Endothelial cell of umbilical vein (primary cell): ENCODE measurements around the gene KRTAP6-2. TPM values are rescaled to one million over a fixed set of nuclear protein-coding genes. Genes with fewer than 3 reads are reported as not detected.

Source experiments
- BruUV-seq: library from RNA; stranded (reverse); fragments of 400-500 nt; replicated peaks from 2 replicates; lab custom pipeline; 2021; lab: Mats Ljungman, UMichigan
- CTCF ChIA-PET: fragments of 300-600, 350-600 bp; sonication (Branson Sonifier 250); formaldehyde crosslinking; loops from one replicate; lab custom pipeline; 2021; ENCODE audit warnings: antibody characterized with exemption, inconsistent platforms; lab: Charles Lee
- POLR2A ChIA-PET: fragments of 300-600, 350-600 bp; sonication (Branson Sonifier 250); formaldehyde crosslinking; loops from one replicate; lab custom pipeline; 2021; ENCODE audit warnings: antibody characterized with exemption, inconsistent platforms; lab: Charles Lee
- DNase-seq: peaks from one replicate; pipeline ENCODE4 v3.0.0-alpha.2; 2011; ENCODE audit warnings: low read depth, low spot score
- FAIRE-seq: peaks from 2 replicates; lab custom pipeline; 2011; peaks lifted over from hg19 to GRCh38; lab: Jason Lieb, UNC
- H2AFZ ChIP-seq: 2 replicates; pipeline ENCODE4 v1.6.0; 2012; ENCODE audit warnings: low read depth, low read length, control low read depth, inconsistent platforms
- H3K27ac ChIP-seq: 2 replicates; pipeline ENCODE4 v1.5.1; 2011; ENCODE audit warnings: low read depth, mild to moderate bottlenecking, control low read depth, low read length, moderate library complexity; ENCODE audit not compliant: insufficient read depth
- H3K27me3 ChIP-seq, 2 experiments: 2 replicates each; pipeline versions ENCODE4 v1.6.0 to v1.6.1; 2011; ENCODE audit warnings: low read length in 2 of 2, mixed read lengths in 1 of 2; ENCODE audit not compliant: control insufficient read depth in 2 of 2, insufficient read depth in 2 of 2
- H3K36me3 ChIP-seq, 2 experiments: 2 replicates in 1 of 2; 3 replicates in 1 of 2; pipeline ENCODE4 v1.5.1; 2011; ENCODE audit warnings: low read length in 2 of 2, mild to moderate bottlenecking in 1 of 2, moderate library complexity in 1 of 2; ENCODE audit not compliant: control insufficient read depth in 2 of 2, insufficient read depth in 2 of 2; ENCODE audit errors: extremely low read depth in 1 of 2
- H3K4me1 ChIP-seq: 3 replicates; pipeline ENCODE4 v1.5.1; 2011; ENCODE audit warnings: mild to moderate bottlenecking, low read length; ENCODE audit not compliant: control insufficient read depth, insufficient read depth; ENCODE audit errors: extremely low read depth
- H3K4me2 ChIP-seq: 2 replicates; pipeline ENCODE4 v1.6.1; 2011; ENCODE audit warnings: low read length, control low read depth, mixed read lengths; ENCODE audit not compliant: insufficient read depth
- H3K4me3 ChIP-seq, 3 experiments: fragments of 200-600 bp in 1 of 3; sonication (generic), shearing (Covaris generic) in 1 of 3; replicated peaks in 1 of 3; 2 replicates each; pipeline ENCODE4 v1.5.1; 2011 to 2016; ENCODE audit warnings: control low read depth in 3 of 3, low read length in 3 of 3, mild to moderate bottlenecking in 2 of 3, inconsistent platforms in 1 of 3, low read depth in 1 of 3, moderate library complexity in 1 of 3; ENCODE audit not compliant: insufficient read depth in 1 of 3
- H3K79me2 ChIP-seq: 2 replicates; pipeline ENCODE4 v1.6.0; 2012; ENCODE audit warnings: low read length, inconsistent platforms; ENCODE audit not compliant: control insufficient read depth, insufficient read depth
- H3K9ac ChIP-seq: replicated peaks from 2 replicates; pipeline ENCODE3; 2011; ENCODE audit warnings: low read length, control low read depth; ENCODE audit not compliant: insufficient read depth; ENCODE audit errors: extremely low read depth
- H3K9me1 ChIP-seq: replicated peaks from 3 replicates; pipeline ENCODE4 v1.6.0; 2011; ENCODE audit warnings: mild to moderate bottlenecking, low read length; ENCODE audit not compliant: control insufficient read depth, insufficient read depth; ENCODE audit errors: extremely low read depth
- H3K9me3 ChIP-seq: replicated peaks from 2 replicates; pipeline ENCODE4 v1.5.1; 2012; ENCODE audit warnings: low read length, inconsistent platforms; ENCODE audit not compliant: control insufficient read depth, insufficient read depth
- H4K20me1 ChIP-seq: replicated peaks from 2 replicates; pipeline ENCODE3; 2011; ENCODE audit warnings: mild to moderate bottlenecking, low read length; ENCODE audit not compliant: control insufficient read depth, insufficient read depth; ENCODE audit errors: extremely low read depth
- EZH2 ChIP-seq: IDR thresholded peaks from 2 replicates; pipeline ENCODE4 v1.6.1; 2012; ENCODE audit warnings: borderline replicate concordance, low read depth, mild to moderate bottlenecking, moderate library complexity, low read length, inconsistent platforms; ENCODE audit not compliant: severe bottlenecking
- FOS ChIP-seq: IDR thresholded peaks from 2 replicates; pipeline ENCODE4 v1.6.1; 2011; ENCODE audit warnings: mild to moderate bottlenecking, low read length, moderate library complexity, borderline replicate concordance; ENCODE audit not compliant: insufficient read depth
- GATA2 ChIP-seq: IDR thresholded peaks from 2 replicates; pipeline ENCODE4 v1.7.0; 2011; ENCODE audit warnings: low read depth, mild to moderate bottlenecking, moderate library complexity, mixed read lengths, low read length; ENCODE audit not compliant: insufficient read length, insufficient read depth
- JUN ChIP-seq: IDR thresholded peaks from 2 replicates; pipeline ENCODE4 v1.6.1; 2011; ENCODE audit warnings: borderline replicate concordance, low read depth; ENCODE audit not compliant: insufficient read length, insufficient read depth
- MYC ChIP-seq: IDR thresholded peaks from one replicate; pipeline ENCODE4 v1.6.1; 2011; ENCODE audit warnings: mild to moderate bottlenecking, low read depth, low read length
- POLR2A ChIP-seq: IDR thresholded peaks from 2 replicates; pipeline ENCODE4 v1.6.1; 2012; ENCODE audit warnings: low read depth, mild to moderate bottlenecking, control low read depth, low read length
- POLR2AphosphoS5 ChIP-seq: IDR thresholded peaks from 2 replicates; pipeline ENCODE4 v1.6.1; 2012; ENCODE audit warnings: low read depth, mild to moderate bottlenecking, control low read depth, low read length, moderate library complexity; ENCODE audit not compliant: insufficient read depth
- dilution Hi-C: fragments of 300-500 bp; cut with MboI; formaldehyde crosslinking; loops from one replicate; pipeline ENCODE4 v1.15.0; 2019; ENCODE audit warnings: low sequenced_read_pairs; ENCODE audit not compliant: extremely low pct_ligation_motif_present
- intact Hi-C: fragments of 100-400 bp; cut with micrococcal nuclease; formaldehyde crosslinking; loops from one replicate; pipeline ENCODE4 v1.10.0; 2022
- polyA plus RNA-seq, 4 experiments: library from polyadenylated mRNA; depleted of rRNA in 3 of 4; stranded (reverse) in 3 of 4; unstranded in 1 of 4; fragments of >200 nt; gene quantifications; 2 replicates each; pipeline versions ENCODE4 v1.2.1 to v1.2.3, GENCODE V29; 2011 to 2012; ENCODE audit warnings: missing spikeins in 1 of 4
- total RNA-seq: library from RNA; stranded (reverse); gene quantifications from 2 replicates; pipeline ENCODE4 v1.2.3, GENCODE V29; 2021
- TF ChIP-seq, protein P1 (sequence below): IDR thresholded peaks from 2 replicates; pipeline ENCODE4 v1.6.1; 2011; ENCODE audit not compliant: insufficient read depth, insufficient read length
- TF ChIP-seq, protein P2 (sequence below), 2 donors: IDR thresholded peaks; 1 replicate in 1 of 2; 2 replicates in 1 of 2; pipeline ENCODE4 v1.5.1; 2011; ENCODE audit warnings: low read length in 2 of 2, mild to moderate bottlenecking in 2 of 2, moderate library complexity in 2 of 2, control low read depth in 1 of 2, inconsistent platforms in 1 of 2, low read depth in 1 of 2; ENCODE audit not compliant: insufficient read depth in 1 of 2; ENCODE audit errors: extremely low read depth in 1 of 2

The KRTAP6-2 gene
- total and polyA plus RNA-seq, 2 donors (not counting 3 experiments of a cell fraction or from before 2014, with no cell fraction given) = not detected

DNA sequence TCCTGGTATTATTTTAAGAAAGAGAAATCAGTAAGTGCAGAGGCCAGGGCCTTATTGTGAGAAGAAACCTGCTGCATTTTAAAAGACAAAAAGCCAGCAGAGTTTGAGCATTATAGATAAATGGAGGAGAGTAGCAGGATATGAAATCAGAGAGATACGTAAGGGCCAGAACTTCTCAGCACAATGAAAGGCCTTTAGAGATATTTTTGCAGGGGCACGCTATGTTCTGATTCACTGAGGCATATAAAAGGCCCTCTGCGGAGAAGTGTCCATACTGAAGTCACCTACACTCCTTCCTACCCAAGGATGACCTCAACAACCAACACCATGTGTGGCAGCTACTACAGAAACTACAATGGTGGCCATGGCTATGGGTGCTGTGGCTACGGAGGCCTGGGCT, 6.6 kb downstream of the KRTAP6-2 start, which contains the start of gene KRTAP6-3:
Gene KRTAP6-3 (plus strand): TSS at position 301 of the 400 bp plus-strand sequence. CDS start 6 bp downstream, at position 307.
- ChIA-PET CTCF (no interaction called here), POLR2A (no interaction called here)
- no peak within 1 kb of the TSS for H3K4me3 ChIP-seq
- H3K36me3 ChIP-seq = no peaks in the 10 kb centered on the region
- BruUV-seq = no TSS peak
- H4K20me1 ChIP-seq = no peaks in the 10 kb centered on the region
- no peak within 1 kb of the TSS for H3K9ac ChIP-seq
- no peak within 1 kb of the TSS for H2AFZ ChIP-seq
- TF ChIP-seq POLR2A (no peak), JUN (no peak), FOS (no peak), EZH2 (no peak), GATA2 (no peak), MYC (no peak), POLR2AphosphoS5 (no peak)
- TF ChIP-seq, protein P1, sequence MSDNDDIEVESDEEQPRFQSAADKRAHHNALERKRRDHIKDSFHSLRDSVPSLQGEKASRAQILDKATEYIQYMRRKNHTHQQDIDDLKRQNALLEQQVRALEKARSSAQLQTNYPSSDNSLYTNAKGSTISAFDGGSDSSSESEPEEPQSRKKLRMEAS = no peak
- TF ChIP-seq, protein P2, sequence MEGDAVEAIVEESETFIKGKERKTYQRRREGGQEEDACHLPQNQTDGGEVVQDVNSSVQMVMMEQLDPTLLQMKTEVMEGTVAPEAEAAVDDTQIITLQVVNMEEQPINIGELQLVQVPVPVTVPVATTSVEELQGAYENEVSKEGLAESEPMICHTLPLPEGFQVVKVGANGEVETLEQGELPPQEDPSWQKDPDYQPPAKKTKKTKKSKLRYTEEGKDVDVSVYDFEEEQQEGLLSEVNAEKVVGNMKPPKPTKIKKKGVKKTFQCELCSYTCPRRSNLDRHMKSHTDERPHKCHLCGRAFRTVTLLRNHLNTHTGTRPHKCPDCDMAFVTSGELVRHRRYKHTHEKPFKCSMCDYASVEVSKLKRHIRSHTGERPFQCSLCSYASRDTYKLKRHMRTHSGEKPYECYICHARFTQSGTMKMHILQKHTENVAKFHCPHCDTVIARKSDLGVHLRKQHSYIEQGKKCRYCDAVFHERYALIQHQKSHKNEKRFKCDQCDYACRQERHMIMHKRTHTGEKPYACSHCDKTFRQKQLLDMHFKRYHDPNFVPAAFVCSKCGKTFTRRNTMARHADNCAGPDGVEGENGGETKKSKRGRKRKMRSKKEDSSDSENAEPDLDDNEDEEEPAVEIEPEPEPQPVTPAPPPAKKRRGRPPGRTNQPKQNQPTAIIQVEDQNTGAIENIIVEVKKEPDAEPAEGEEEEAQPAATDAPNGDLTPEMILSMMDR (IDR thresholded peaks at IDR 0.05; ENCODE audit: extremely low read depth in 1 of 2, insufficient read depth in 1 of 2, low read depth in 1 of 2, low read length in 2 of 2) = no peak
- DNase-seq (no peak), FAIRE-seq (no peak)
- no peaks in the 10 kb centered on the region for H3K4me1 ChIP-seq
- H3K4me2 ChIP-seq = no peak within 1 kb of the TSS
- no peaks in the 10 kb centered on the region for H3K9me1 ChIP-seq
- H3K79me2 ChIP-seq = no peaks in the 10 kb centered on the region
- H3K9me3 ChIP-seq = peaks cover 6% of the 10 kb centered on the region
- H3K27me3 ChIP-seq = no peaks in the 10 kb centered on the region
- no peak within 1 kb of the TSS for H3K27ac ChIP-seq
- intact Hi-C loops (no loop called here), dilution Hi-C loops (no loop called here)
